Fibroblast of lung (primary cell): ENCODE measurements around the gene FLNC. TPM values are rescaled to one million over a fixed set of nuclear protein-coding genes. Genes with fewer than 3 reads are reported as not detected.
A peak's percentile ranks its signal among the peaks of the same experiment; 100 is the strongest.

Experiments
- DNase-seq, 2 donors: peaks; one replicate each; pipeline versions ENCODE4 v3.0.0 to v3.0.0-alpha.2; 2010; ENCODE audit warnings: low read depth in 2 of 2
- H2AFZ ChIP-seq: 2 replicates; pipeline ENCODE4 v1.5.1; 2012; ENCODE audit warnings: low read length, control low read depth, inconsistent platforms
- H3K27ac ChIP-seq: 2 replicates; pipeline ENCODE4 v1.5.1; 2011; ENCODE audit warnings: low read length, control low read depth; ENCODE audit not compliant: insufficient read depth
- H3K27me3 ChIP-seq: 2 replicates; pipeline ENCODE4 v1.5.1; 2011; ENCODE audit warnings: mild to moderate bottlenecking, low read length; ENCODE audit not compliant: control insufficient read depth, insufficient read depth
- H3K36me3 ChIP-seq: 2 replicates; pipeline ENCODE4 v1.5.1; 2011; ENCODE audit warnings: low read length; ENCODE audit not compliant: control insufficient read depth, insufficient read depth
- H3K4me1 ChIP-seq: 2 replicates; pipeline ENCODE4 v1.5.1; 2011; ENCODE audit warnings: low read length; ENCODE audit not compliant: control insufficient read depth, insufficient read depth; ENCODE audit errors: extremely low read depth
- H3K4me2 ChIP-seq: 2 replicates; pipeline ENCODE4 v1.5.1; 2011; ENCODE audit warnings: low read length, control low read depth; ENCODE audit not compliant: insufficient read depth; ENCODE audit errors: extremely low read depth
- H3K4me3 ChIP-seq, 4 experiments: fragments of 200-600 bp in 1 of 4; sonication (generic) in 1 of 4; replicated peaks in 1 of 4; 2 replicates each; pipeline ENCODE4 v1.5.1; 2011 to 2016; ENCODE audit warnings: low read length in 4 of 4, low read depth in 3 of 4, mild to moderate bottlenecking in 3 of 4, control low read depth in 2 of 4, inconsistent platforms in 1 of 4, mixed read lengths in 1 of 4; ENCODE audit not compliant: insufficient read depth in 1 of 4; ENCODE audit errors: control extremely low read depth in 1 of 4
- H3K79me2 ChIP-seq: 2 replicates; pipeline ENCODE4 v1.5.1; 2012; ENCODE audit warnings: mild to moderate bottlenecking, low read length, inconsistent platforms; ENCODE audit not compliant: control insufficient read depth, insufficient read depth
- H3K9ac ChIP-seq: 2 replicates; pipeline ENCODE4 v1.5.1; 2011; ENCODE audit warnings: mild to moderate bottlenecking, low read length, control low read depth; ENCODE audit not compliant: insufficient read depth
- H3K9me3 ChIP-seq: 2 replicates; pipeline ENCODE4 v1.5.1; 2012; ENCODE audit warnings: low read depth, low read length; ENCODE audit not compliant: control insufficient read depth, insufficient read depth
- H4K20me1 ChIP-seq: 2 replicates; pipeline ENCODE4 v1.5.1; 2011; ENCODE audit warnings: low read length; ENCODE audit not compliant: control insufficient read depth, insufficient read depth; ENCODE audit errors: extremely low read depth
- CTCF ChIP-seq, 2 donors: IDR thresholded peaks in 1 of 2; conservative IDR thresholded peaks in 1 of 2; 1 replicate in 1 of 2; 2 replicates in 1 of 2; pipeline ENCODE4 v1.5.1; 2011 to 2012; ENCODE audit warnings: low read length in 2 of 2, control low read depth in 1 of 2, inconsistent platforms in 1 of 2, low read depth in 1 of 2, mild to moderate bottlenecking in 1 of 2
- EZH2 ChIP-seq: IDR thresholded peaks from 2 replicates; pipeline ENCODE4 v1.5.1; 2012; ENCODE audit warnings: low read length, control low read depth, mild to moderate bottlenecking; ENCODE audit errors: missing control alignments
- polyA plus RNA-seq, 2 donors: library from polyadenylated mRNA; depleted of rRNA in 1 of 2; stranded (reverse) in 1 of 2; unstranded in 1 of 2; fragments of >200 nt; gene quantifications; 2 replicates each; pipeline ENCODE4 v1.2.1, GENCODE V29; 2011 to 2012; ENCODE audit warnings: missing spikeins in 1 of 2
- total RNA-seq: library from RNA; depleted of rRNA; stranded (reverse); fragments of >200 nt; gene quantifications from 2 replicates; pipeline ENCODE4 v1.2.1, GENCODE V29; 2014

Gene FLNC
- total and polyA plus RNA-seq, 2 donors (not counting 1 experiment from before 2014, with no cell fraction given): 29.3 to 191 TPM

GRCh38 chr7:128840326-128841170, 10.3 kb downstream of the FLNC start:
- DNase-seq: no peak
- no peak for TF ChIP-seq EZH2
- no peak for TF ChIP-seq CTCF (conservative IDR thresholded peaks at IDR 0.05 in 1 of 2, IDR thresholded peaks at IDR 0.05 in 1 of 2; ENCODE audit: low read depth in 1 of 2, low read length in 2 of 2)
- no peak overlapping the region for H3K4me3 ChIP-seq
- no peak overlapping the region for H3K4me2 ChIP-seq
- peaks cover 80% of the 10 kb centered on the region for H3K36me3 ChIP-seq
- peaks cover 16% of the 10 kb centered on the region for H3K79me2 ChIP-seq
- no peak overlapping the region for H3K9ac ChIP-seq
- no peaks in the 10 kb centered on the region for H3K27me3 ChIP-seq
- no peak overlapping the region for H3K27ac ChIP-seq
- no peak overlapping the region for H2AFZ ChIP-seq
- H3K9me3 ChIP-seq: no peaks in the 10 kb centered on the region
- no peaks in the 10 kb centered on the region for H4K20me1 ChIP-seq
- peaks cover 5% of the 10 kb centered on the region for H3K4me1 ChIP-seq

- Histone ChIP-seq H3K79me2 (peaks cover 11% of the 10 kb centered on the region), H3K9me3 (no peaks in the 10 kb centered on the region), H2AFZ (no peak overlapping the region), H3K4me3 (no peak overlapping the region), H3K9ac (no peak overlapping the region), H3K27ac (no peak overlapping the region), H3K36me3 (peaks cover 82% of the 10 kb centered on the region), H3K4me1 (no peaks in the 10 kb centered on the region), H3K27me3 (no peaks in the 10 kb centered on the region), H4K20me1 (no peaks in the 10 kb centered on the region), H3K4me2 (no peak overlapping the region)
- no peak for DNase-seq
- TF ChIP-seq CTCF (conservative IDR thresholded peaks at IDR 0.05 in 1 of 2, IDR thresholded peaks at IDR 0.05 in 1 of 2; ENCODE audit: low read depth in 1 of 2, low read length in 2 of 2) (no peak), EZH2 (no peak)
Measured at GRCh38 chr7:128841171-128841690, 11.0 kb downstream of the FLNC start.

- H3K9ac ChIP-seq: no peak overlapping the region
- no peaks in the 10 kb centered on the region for H3K27me3 ChIP-seq
- DNase-seq: peak in 1 of 2 donors; percentile 58
- no peak overlapping the region for H3K4me3 ChIP-seq
- TF ChIP-seq EZH2 (no peak), CTCF (conservative IDR thresholded peaks at IDR 0.05 in 1 of 2, IDR thresholded peaks at IDR 0.05 in 1 of 2; ENCODE audit: low read depth in 1 of 2, low read length in 2 of 2) (peak; percentile 39 to 72)
- no peak overlapping the region for H3K4me2 ChIP-seq
- H3K27ac ChIP-seq: no peak overlapping the region
- no peaks in the 10 kb centered on the region for H3K4me1 ChIP-seq
- H3K79me2 ChIP-seq: peaks cover 5% of the 10 kb centered on the region
- no peaks in the 10 kb centered on the region for H4K20me1 ChIP-seq
- no peak overlapping the region for H2AFZ ChIP-seq
- H3K9me3 ChIP-seq: no peaks in the 10 kb centered on the region
- H3K36me3 ChIP-seq: peaks cover 80% of the 10 kb centered on the region
Measured at GRCh38 chr7:128841921-128842673, 11.9 kb downstream of the FLNC start.
